HUES64 (cell line): ENCODE measurements around the gene TNFSF4.

Source experiments
- H3K27ac ChIP-seq: 2 replicates; pipeline ENCODE4 v1.7.0; 2013; ENCODE audit warnings: low read depth, low read length, inconsistent platforms
- H3K27me3 ChIP-seq: 2 replicates; pipeline ENCODE4 v1.6.1; 2013; ENCODE audit warnings: mild to moderate bottlenecking, low read length; ENCODE audit not compliant: insufficient read depth
- H3K36me3 ChIP-seq: 2 replicates; pipeline ENCODE4 v1.6.1; 2013; ENCODE audit warnings: mild to moderate bottlenecking, low read length; ENCODE audit not compliant: insufficient read depth
- H3K4me1 ChIP-seq: 2 replicates; pipeline ENCODE4 v1.6.1; 2013; ENCODE audit warnings: mild to moderate bottlenecking, low read length, moderate library complexity; ENCODE audit not compliant: insufficient read depth
- H3K4me3 ChIP-seq: 2 replicates; pipeline ENCODE4 v1.5.1; 2013; ENCODE audit warnings: mild to moderate bottlenecking, low read length, moderate library complexity
- H3K9ac ChIP-seq: 2 replicates; pipeline ENCODE4 v1.6.1; 2013; ENCODE audit warnings: mild to moderate bottlenecking, low read depth, low read length
- H3K9me3 ChIP-seq: 2 replicates; pipeline ENCODE4 v1.6.1; 2013; ENCODE audit warnings: low read depth, low read length; ENCODE audit not compliant: insufficient read depth
- WGBS: fragments of 150-250, 120-280 bp; methylation state at CpG from one replicate; pipeline ENCODE4 v1.1.7; 2013; ENCODE audit warnings: missing lambda C conversion rate; 5-methylcytosine and 5-hydroxymethylcytosine counted together

The TNFSF4 gene

GRCh38 chr1:173137107-173137706 lies 69.9 kb downstream of the TNFSF4 start:
- H3K4me3 ChIP-seq, result no peak overlapping the region
- no peak overlapping the region for H3K27ac ChIP-seq
- H3K9me3 ChIP-seq, result no peaks in the 10 kb centered on the region
- H3K27me3 ChIP-seq, result no peaks in the 10 kb centered on the region
- no peaks in the 10 kb centered on the region for H3K4me1 ChIP-seq
- H3K9ac ChIP-seq, result no peak overlapping the region
- no peaks in the 10 kb centered on the region for H3K36me3 ChIP-seq
- WGBS, result 91% methylated on average over 2 of the region's 2 CpGs

GRCh38 chr1:173134800-173135199 lies 72.3 kb downstream of the TNFSF4 start:
- WGBS, result 93% methylated on average over 5 of the region's 5 CpGs
- Histone ChIP-seq H3K27ac (no peak overlapping the region), H3K4me1 (no peaks in the 10 kb centered on the region)

GRCh38 chr1:173134029-173134428 lies 73.1 kb downstream of the TNFSF4 start:
- Histone ChIP-seq H3K4me1 (no peaks in the 10 kb centered on the region), H3K9me3 (no peaks in the 10 kb centered on the region), H3K36me3 (no peaks in the 10 kb centered on the region), H3K4me3 (no peak overlapping the region), H3K9ac (no peak overlapping the region), H3K27me3 (no peaks in the 10 kb centered on the region), H3K27ac (no peak overlapping the region)
- 88% methylated on average over 3 of the region's 4 CpGs for WGBS

More at GRCh38 chr1:173134800-173135199, 72.3 kb downstream of the TNFSF4 start:
- Histone ChIP-seq H3K36me3 (no peaks in the 10 kb centered on the region), H3K9me3 (no peaks in the 10 kb centered on the region), H3K27me3 (no peaks in the 10 kb centered on the region), H3K4me3 (no peak overlapping the region), H3K9ac (no peak overlapping the region)
